WTC11 (cell line): ENCODE data around the gene BOK. TPM values are rescaled to one million over a fixed set of nuclear protein-coding genes. Genes with fewer than 3 reads are reported as not detected.
A peak's percentile ranks its signal among the peaks of the same experiment; 100 is the strongest.
"Not testable (repeated sequence)": the region's sequence is repeated elsewhere in the genome, so short reads cannot be mapped to it uniquely, and the experiment has no call there.

ENCODE experiments used
- ATAC-seq: fragments of 200-7000 bp; cut with Tn5 transposase; 2 replicates; pipeline ENCODE4 v1.10.0; 2021; ENCODE audit warnings: mild to moderate bottlenecking, moderate library complexity
- CTCF ChIA-PET: fragments of 300-600 bp; sonication (Branson Sonifier 250); formaldehyde crosslinking; loops from one replicate; lab custom pipeline; 2021; ENCODE audit warnings: antibody characterized with exemption; lab: Charles Lee
- POLR2A ChIA-PET: fragments of 350-600 bp; sonication (Branson Sonifier 250); formaldehyde crosslinking; loops from one replicate; lab custom pipeline; 2021; ENCODE audit warnings: antibody characterized with exemption; lab: Charles Lee
- DNase-seq: peaks from one replicate; pipeline ENCODE4 v3.0.0; 2021; ENCODE audit warnings: low spot score
- H3K27ac Mint-ChIP-seq: 2 replicates; pipeline ENCODE4 v1.8.0; 2021; ENCODE audit warnings: mixed read lengths
- H3K27me3 Mint-ChIP-seq: 2 replicates; pipeline ENCODE4 v1.8.0; 2021; ENCODE audit warnings: low read depth, mild to moderate bottlenecking, moderate library complexity, mixed read lengths
- H3K36me3 Mint-ChIP-seq: 2 replicates; pipeline ENCODE4 v1.8.0; 2021; ENCODE audit warnings: mixed read lengths
- H3K4me1 Mint-ChIP-seq: 2 replicates; pipeline ENCODE4 v1.8.0; 2022; ENCODE audit warnings: mixed read lengths
- H3K4me3 Mint-ChIP-seq: 2 replicates; pipeline ENCODE4 v1.8.0; 2021; ENCODE audit warnings: mild to moderate bottlenecking, moderate library complexity, mixed read lengths
- H3K9me3 Mint-ChIP-seq: 2 replicates; pipeline ENCODE4 v1.8.0; 2021; ENCODE audit warnings: mixed read lengths
- ESRRA ChIP-seq: sonication (generic); formaldehyde crosslinking; IDR thresholded peaks from 2 replicates; pipeline ENCODE4 v1.8.1; 2022; ENCODE audit warnings: mild to moderate bottlenecking, missing genetic modification reagents, borderline replicate concordance
- FOXP4 ChIP-seq: sonication (generic); formaldehyde crosslinking; IDR thresholded peaks from 2 replicates; pipeline ENCODE4 v1.8.0; 2022; ENCODE audit warnings: mild to moderate bottlenecking, missing genetic modification reagents
- HMGA2 ChIP-seq: fragments of 250-450 bp; sonication (Bioruptor Pico); IDR thresholded peaks from 2 replicates; pipeline ENCODE4 v1.4.0; 2021; ENCODE audit warnings: mild to moderate bottlenecking, moderate library complexity
- JAZF1 ChIP-seq: fragments of 250-450 bp; sonication (Bioruptor Pico); IDR thresholded peaks from 2 replicates; pipeline ENCODE4 v1.9.0; 2021; ENCODE audit warnings: moderate library complexity, mild to moderate bottlenecking, inconsistent platforms
- NFE2L1 ChIP-seq: sonication (generic); formaldehyde crosslinking; IDR thresholded peaks from 2 replicates; pipeline ENCODE4 v1.8.1; 2023; ENCODE audit warnings: missing genetic modification reagents
- NR1H2 ChIP-seq: sonication (generic); formaldehyde crosslinking; IDR thresholded peaks from 2 replicates; pipeline ENCODE4 v1.9.0; 2021; ENCODE audit warnings: mild to moderate bottlenecking, moderate library complexity, missing genetic modification reagents
- NR3C1 ChIP-seq: sonication (generic); formaldehyde crosslinking; conservative IDR thresholded peaks from 2 replicates; pipeline ENCODE4 v1.8.1; 2023; ENCODE audit warnings: low read depth, mild to moderate bottlenecking, missing genetic modification reagents
- STAT6 ChIP-seq: sonication (generic); formaldehyde crosslinking; conservative IDR thresholded peaks from 2 replicates; pipeline ENCODE4 v1.8.1; 2023; ENCODE audit warnings: mild to moderate bottlenecking, low read depth, missing genetic modification reagents, moderate library complexity
- TEAD4 ChIP-seq: sonication (generic); formaldehyde crosslinking; IDR thresholded peaks from 2 replicates; pipeline ENCODE4 v1.8.0; 2022; ENCODE audit warnings: mild to moderate bottlenecking, missing genetic modification reagents
- ZNF425 ChIP-seq: fragments of 250-450 bp; sonication (Bioruptor Pico); conservative IDR thresholded peaks from 2 replicates; pipeline ENCODE4 v1.9.0; 2021; ENCODE audit warnings: mild to moderate bottlenecking
- total RNA-seq: library from RNA; stranded (reverse); gene quantifications from 3 replicates; pipeline ENCODE4 v1.2.3, GENCODE V29; 2021
- TF ChIP-seq, protein P1 (sequence below): sonication (generic); formaldehyde crosslinking; IDR thresholded peaks from 2 replicates; pipeline ENCODE4 v1.8.0; 2022; ENCODE audit warnings: mild to moderate bottlenecking, missing genetic modification reagents
- TF ChIP-seq, protein P2 (sequence below): sonication (generic); formaldehyde crosslinking; IDR thresholded peaks from 2 replicates; pipeline ENCODE4 v1.8.0; 2023; ENCODE audit warnings: mild to moderate bottlenecking, missing genetic modification reagents

Gene BOK
- total RNA-seq, 1 experiment from 2014 or later, result 39.4 TPM

DNA sequence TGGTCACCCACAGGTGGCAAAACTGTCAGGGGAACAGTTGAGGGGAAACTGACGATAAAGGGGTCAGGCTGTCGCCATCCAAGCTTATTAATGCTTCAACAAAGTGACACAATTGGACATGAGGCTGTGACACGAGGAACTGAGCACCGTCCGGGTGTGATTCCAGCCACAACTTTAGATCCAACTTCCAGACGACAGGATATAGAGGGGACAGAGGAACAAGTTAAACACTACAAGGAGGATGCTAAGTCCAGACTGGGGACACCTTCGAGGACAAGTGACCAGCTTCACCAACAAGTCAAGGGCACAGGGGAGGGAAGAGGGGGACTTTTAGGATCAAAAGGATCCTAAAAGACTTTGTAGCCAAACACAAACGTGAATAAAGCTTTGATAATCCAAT is 23.8 kb downstream of the BOK start (continued):
- TF ChIP-seq STAT6 (CRISPR knock-in tag) (no peak), HMGA2 (CRISPR knock-in tag) (no peak), NR3C1 (CRISPR knock-in tag) (no peak)
- TF ChIP-seq, protein P1, sequence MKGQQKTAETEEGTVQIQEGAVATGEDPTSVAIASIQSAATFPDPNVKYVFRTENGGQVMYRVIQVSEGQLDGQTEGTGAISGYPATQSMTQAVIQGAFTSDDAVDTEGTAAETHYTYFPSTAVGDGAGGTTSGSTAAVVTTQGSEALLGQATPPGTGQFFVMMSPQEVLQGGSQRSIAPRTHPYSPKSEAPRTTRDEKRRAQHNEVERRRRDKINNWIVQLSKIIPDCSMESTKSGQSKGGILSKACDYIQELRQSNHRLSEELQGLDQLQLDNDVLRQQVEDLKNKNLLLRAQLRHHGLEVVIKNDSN (CRISPR knock-in tag), result no peak

DNA sequence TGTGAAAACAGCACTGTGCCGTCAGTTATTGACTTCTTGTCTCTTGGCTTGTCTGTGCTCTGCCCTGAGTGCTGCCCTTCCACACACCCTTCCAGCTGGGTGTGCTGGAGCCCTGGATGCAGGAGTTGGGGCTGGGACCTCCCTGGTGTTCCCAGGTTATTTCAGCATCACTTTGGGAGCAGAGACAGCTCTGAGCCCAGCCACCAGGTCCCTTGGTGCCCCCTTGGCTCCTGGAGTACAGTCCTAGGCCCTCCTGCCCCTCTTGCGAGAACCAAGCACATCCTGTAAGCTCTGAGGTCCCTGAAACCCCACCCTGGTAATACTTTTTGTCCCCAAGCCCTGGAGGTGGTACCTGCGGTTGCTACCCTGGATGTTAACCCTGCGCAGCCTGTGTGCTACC is 24.3 kb downstream of the BOK start:
- DNase-seq (no peak), ATAC-seq (no peak)
- H3K27me3 Mint-ChIP-seq, result peaks cover 4% of the 10 kb centered on the region; the same call in 1 of the 2 replicates
- ChIA-PET CTCF (no interaction called here), POLR2A (no interaction called here)
- TF ChIP-seq, protein P2, sequence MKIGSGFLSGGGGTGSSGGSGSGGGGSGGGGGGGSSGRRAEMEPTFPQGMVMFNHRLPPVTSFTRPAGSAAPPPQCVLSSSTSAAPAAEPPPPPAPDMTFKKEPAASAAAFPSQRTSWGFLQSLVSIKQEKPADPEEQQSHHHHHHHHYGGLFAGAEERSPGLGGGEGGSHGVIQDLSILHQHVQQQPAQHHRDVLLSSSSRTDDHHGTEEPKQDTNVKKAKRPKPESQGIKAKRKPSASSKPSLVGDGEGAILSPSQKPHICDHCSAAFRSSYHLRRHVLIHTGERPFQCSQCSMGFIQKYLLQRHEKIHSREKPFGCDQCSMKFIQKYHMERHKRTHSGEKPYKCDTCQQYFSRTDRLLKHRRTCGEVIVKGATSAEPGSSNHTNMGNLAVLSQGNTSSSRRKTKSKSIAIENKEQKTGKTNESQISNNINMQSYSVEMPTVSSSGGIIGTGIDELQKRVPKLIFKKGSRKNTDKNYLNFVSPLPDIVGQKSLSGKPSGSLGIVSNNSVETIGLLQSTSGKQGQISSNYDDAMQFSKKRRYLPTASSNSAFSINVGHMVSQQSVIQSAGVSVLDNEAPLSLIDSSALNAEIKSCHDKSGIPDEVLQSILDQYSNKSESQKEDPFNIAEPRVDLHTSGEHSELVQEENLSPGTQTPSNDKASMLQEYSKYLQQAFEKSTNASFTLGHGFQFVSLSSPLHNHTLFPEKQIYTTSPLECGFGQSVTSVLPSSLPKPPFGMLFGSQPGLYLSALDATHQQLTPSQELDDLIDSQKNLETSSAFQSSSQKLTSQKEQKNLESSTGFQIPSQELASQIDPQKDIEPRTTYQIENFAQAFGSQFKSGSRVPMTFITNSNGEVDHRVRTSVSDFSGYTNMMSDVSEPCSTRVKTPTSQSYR, result no peak
- TF ChIP-seq TEAD4 (CRISPR knock-in tag) (no peak), JAZF1 (CRISPR knock-in tag) (no peak)
- H3K27ac Mint-ChIP-seq, result no peak overlapping the region
- peaks cover 41% of the 10 kb centered on the region for H3K9me3 Mint-ChIP-seq
- H3K4me3 Mint-ChIP-seq, result no peak overlapping the region
- peaks cover 70% of the 10 kb centered on the region for H3K36me3 Mint-ChIP-seq
- peaks cover 11% of the 10 kb centered on the region for H3K4me1 Mint-ChIP-seq

- peaks cover 56% of the 10 kb centered on the region for H3K9me3 Mint-ChIP-seq
- POLR2A ChIA-PET, result no interaction called here
- H3K4me3 Mint-ChIP-seq, result no peak overlapping the region
- peak overlapping the region; percentile 24 for H3K27ac Mint-ChIP-seq
- no peak for DNase-seq
- TF ChIP-seq ESRRA (no peak), NFE2L1 (CRISPR knock-in tag) (peak; percentile 54; the same call in 1 of the 2 replicates)
- H3K27me3 Mint-ChIP-seq, result peaks cover 4% of the 10 kb centered on the region; the same call in 1 of the 2 replicates
- H3K36me3 Mint-ChIP-seq, result peaks cover 74% of the 10 kb centered on the region
- peak; percentile 69 for ATAC-seq
- CTCF ChIA-PET, result interaction anchor here (0.7 to 1.6 kb wide), 3 partner anchors 11 to 35 kb away, joined by 4 to 9 read pairs (median 5); no protein-coding TSS in a partner anchor
- H3K4me1 Mint-ChIP-seq, result peaks cover 14% of the 10 kb centered on the region
Measured at GRCh38 chr2:241584436-241584835, 25.9 kb downstream of the BOK start.

DNA sequence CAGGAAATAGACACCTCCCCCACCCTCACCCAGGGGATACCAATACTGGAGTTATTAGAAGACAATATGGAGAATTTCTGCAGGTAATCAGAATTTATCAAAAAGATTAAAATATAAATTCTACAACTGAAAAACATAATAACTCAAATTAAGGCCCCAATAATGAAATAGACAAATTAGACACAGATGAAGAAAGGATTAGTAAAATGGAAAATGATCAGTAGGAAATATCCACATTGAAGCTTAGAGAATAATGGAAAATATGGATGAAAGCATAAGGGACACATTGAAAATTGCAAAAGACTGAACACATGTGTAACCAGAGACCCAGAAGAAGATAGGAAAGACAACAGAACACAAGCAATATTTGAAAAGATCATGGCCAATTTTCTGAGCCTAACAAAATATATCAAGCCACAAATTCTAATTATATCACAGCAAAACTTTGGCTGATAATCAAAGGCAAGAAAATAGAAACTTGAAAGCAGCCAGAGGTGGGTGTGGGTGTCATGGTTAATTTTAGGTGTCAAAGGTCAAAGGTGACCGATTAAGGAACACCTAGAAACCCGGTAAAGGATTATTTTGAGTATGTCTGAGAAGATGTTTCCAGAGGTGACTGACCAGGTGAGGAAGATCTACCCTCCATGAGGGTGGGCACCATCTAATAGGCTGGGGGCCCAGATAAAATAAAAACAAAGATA is 28.2 kb downstream of the BOK start:
- POLR2A ChIA-PET, result no interaction called here
- Mint-ChIP-seq H3K27ac (no peak overlapping the region), H3K4me3 (no peak overlapping the region), H3K4me1 (peaks cover 17% of the 10 kb centered on the region), H3K27me3 (peaks cover 4% of the 10 kb centered on the region; the same call in 1 of the 2 replicates), H3K9me3 (peaks cover 58% of the 10 kb centered on the region), H3K36me3 (peaks cover 70% of the 10 kb centered on the region)
- TF ChIP-seq ZNF425 (CRISPR knock-in tag) (no peak), FOXP4 (no peak), NR3C1 (CRISPR knock-in tag) (no peak), NR1H2 (CRISPR knock-in tag) (no peak)
- CTCF ChIA-PET, result no interaction called here
- no peak for ATAC-seq
- DNase-seq, result no peak

DNA sequence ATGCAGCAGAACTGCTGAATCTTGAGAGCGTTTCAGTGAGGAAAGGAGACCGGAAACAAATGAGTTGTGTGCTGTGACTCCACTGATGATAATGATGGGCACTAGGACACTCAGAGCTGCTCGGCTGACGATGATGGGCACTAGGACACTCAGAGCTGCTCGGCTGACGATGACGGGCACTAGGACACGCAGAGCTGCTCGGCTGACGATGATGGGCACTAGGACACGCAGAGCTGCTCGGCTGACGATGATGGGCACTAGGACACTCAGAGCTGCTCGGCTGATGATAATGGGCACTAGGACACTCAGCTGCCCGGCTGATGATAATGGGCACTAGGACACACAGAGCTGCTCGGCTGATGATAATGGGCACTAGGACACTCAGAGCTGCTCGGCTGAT is 31.3 kb downstream of the BOK start:
- H3K27me3 Mint-ChIP-seq, H3K27ac Mint-ChIP-seq, ATAC-seq, DNase-seq, H3K4me3 Mint-ChIP-seq, POLR2A ChIA-PET: not testable (repeated sequence)
- H3K9me3 Mint-ChIP-seq, result peaks cover 42% of the 10 kb centered on the region
- CTCF ChIA-PET, result interaction anchor here (0.6 kb wide), 1 partner anchor 117 kb away, joined by 3 read pairs; no protein-coding TSS in a partner anchor
- H3K4me1 Mint-ChIP-seq, result peaks cover 10% of the 10 kb centered on the region
- H3K36me3 Mint-ChIP-seq, result peaks cover 38% of the 10 kb centered on the region
